NCI-H774 (cell line): Measurements from ENCODE around the gene SSMEM1.
"Not testable (repeated sequence)": the region's sequence is repeated elsewhere in the genome, so short reads cannot be mapped to it uniquely, and the experiment has no call there.

ENCODE experiments used
- DNase-seq: peaks from one replicate; lab custom pipeline; 2025; lab: John Stamatoyannopoulos, UW

Gene SSMEM1

GRCh38 chr7:130213828-130214227 is 6.2 kb downstream of the SSMEM1 start:
- no peak for DNase-seq

GRCh38 chr7:130216025-130216424 is 8.4 kb downstream of the SSMEM1 start:
- no peak for DNase-seq

- no peak for DNase-seq
Observed at GRCh38 chr7:130216750-130217149, 9.1 kb downstream of the SSMEM1 start.

GRCh38 chr7:130218806-130219620 is 11.4 kb downstream of the SSMEM1 start:
- no peak for DNase-seq

- no peak for DNase-seq
Observed at GRCh38 chr7:130219871-130220270, 12.2 kb downstream of the SSMEM1 start.

- no peak for DNase-seq
Observed at GRCh38 chr7:130221746-130222145, 14.1 kb downstream of the SSMEM1 start.

GRCh38 chr7:130223646-130224045 is 16.0 kb downstream of the SSMEM1 start:
- no peak for DNase-seq

- no peak for DNase-seq
Observed at GRCh38 chr7:130224210-130224609, 16.6 kb downstream of the SSMEM1 start.

GRCh38 chr7:130224923-130225322 is 17.3 kb downstream of the SSMEM1 start:
- DNase-seq: not testable (repeated sequence)

- no peak for DNase-seq
Observed at GRCh38 chr7:130226333-130226732, 18.7 kb downstream of the SSMEM1 start.

GRCh38 chr7:130227883-130228575 is 20.4 kb downstream of the SSMEM1 start:
- no peak for DNase-seq

- no peak for DNase-seq
Observed at GRCh38 chr7:130228840-130229502, 21.3 kb downstream of the SSMEM1 start.

GRCh38 chr7:130229981-130230380 is 22.3 kb downstream of the SSMEM1 start:
- not testable (repeated sequence) for DNase-seq

- DNase-seq: no peak
Observed at GRCh38 chr7:130231792-130232191, 24.1 kb downstream of the SSMEM1 start.

- no peak for DNase-seq
Observed at GRCh38 chr7:130232209-130232608, 24.5 kb downstream of the SSMEM1 start.

GRCh38 chr7:130234078-130234477 is 26.4 kb downstream of the SSMEM1 start:
- no peak for DNase-seq

GRCh38 chr7:130236361-130236760 is 28.7 kb downstream of the SSMEM1 start:
- not testable (repeated sequence) for DNase-seq

GRCh38 chr7:130240240-130240639 is 32.6 kb downstream of the SSMEM1 start:
- no peak for DNase-seq

- peak; percentile 34 for DNase-seq
Observed at GRCh38 chr7:130242198-130243014, 34.7 kb downstream of the SSMEM1 start.

GRCh38 chr7:130243486-130243885 is 35.8 kb downstream of the SSMEM1 start:
- not testable (repeated sequence) for DNase-seq

- not testable (repeated sequence) for DNase-seq
Observed at GRCh38 chr7:130246491-130246890, 38.8 kb downstream of the SSMEM1 start.

GRCh38 chr7:130248842-130249241 is 41.2 kb downstream of the SSMEM1 start:
- DNase-seq: not testable (repeated sequence)
